ENCODE measurements around the gene MRM3.

MRM3 gene

GRCh38 chr17:795276-795675, 13.1 kb downstream of the MRM3 start:
- H3K4me3 ChIP-seq (ENCODE audit: low read depth, low read length) = no peak overlapping the region
- no peak for TF ChIP-seq CTCF (IDR thresholded peaks at IDR 0.05; ENCODE audit: low read depth, low read length)

- no peak for TF ChIP-seq CTCF (IDR thresholded peaks at IDR 0.05; ENCODE audit: low read depth, low read length)
- no peak overlapping the region for H3K4me3 ChIP-seq (ENCODE audit: low read depth, low read length)
Observed at GRCh38 chr17:795721-796120, 13.6 kb downstream of the MRM3 start.

GRCh38 chr17:796609-797008, 14.5 kb downstream of the MRM3 start:
- H3K4me3 ChIP-seq (ENCODE audit: low read depth, low read length) = no peak overlapping the region
- no peak for TF ChIP-seq CTCF (IDR thresholded peaks at IDR 0.05; ENCODE audit: low read depth, low read length)

GRCh38 chr17:797236-797840, 15.2 kb downstream of the MRM3 start:
- no peak for TF ChIP-seq CTCF (IDR thresholded peaks at IDR 0.05; ENCODE audit: low read depth, low read length)
- no peak overlapping the region for H3K4me3 ChIP-seq (ENCODE audit: low read depth, low read length)

- no peak overlapping the region for H3K4me3 ChIP-seq (ENCODE audit: low read depth, low read length)
Observed at GRCh38 chr17:798246-798645, 16.1 kb downstream of the MRM3 start.

GRCh38 chr17:799261-799660, 17.1 kb downstream of the MRM3 start:
- H3K4me3 ChIP-seq (ENCODE audit: low read depth, low read length) = no peak overlapping the region
- TF ChIP-seq CTCF (IDR thresholded peaks at IDR 0.05; ENCODE audit: low read depth, low read length) = no peak

More at GRCh38 chr17:798246-798645, 16.1 kb downstream of the MRM3 start:
- no peak for TF ChIP-seq CTCF (IDR thresholded peaks at IDR 0.05; ENCODE audit: low read depth, low read length)

GRCh38 chr17:800446-801242, 18.5 kb downstream of the MRM3 start:
- no peak for TF ChIP-seq CTCF (IDR thresholded peaks at IDR 0.05; ENCODE audit: low read depth, low read length)
- H3K4me3 ChIP-seq (ENCODE audit: low read depth, low read length) = no peak overlapping the region

All from WI38 (cell line).